Measurements from ENCODE around the gene SLC25A39. TPM values are rescaled to one million over a fixed set of nuclear protein-coding genes. Genes with fewer than 3 reads are reported as not detected.
A peak's percentile ranks its signal among the peaks of the same experiment; 100 is the strongest.
"Not testable (repeated sequence)": the region's sequence is repeated elsewhere in the genome, so short reads cannot be mapped to it uniquely, and the experiment has no call there.

SLC25A39 gene
- total and polyA plus RNA-seq, 5 experiments from 2014 or later = 94.9 to 176 (median 133) TPM

DNA sequence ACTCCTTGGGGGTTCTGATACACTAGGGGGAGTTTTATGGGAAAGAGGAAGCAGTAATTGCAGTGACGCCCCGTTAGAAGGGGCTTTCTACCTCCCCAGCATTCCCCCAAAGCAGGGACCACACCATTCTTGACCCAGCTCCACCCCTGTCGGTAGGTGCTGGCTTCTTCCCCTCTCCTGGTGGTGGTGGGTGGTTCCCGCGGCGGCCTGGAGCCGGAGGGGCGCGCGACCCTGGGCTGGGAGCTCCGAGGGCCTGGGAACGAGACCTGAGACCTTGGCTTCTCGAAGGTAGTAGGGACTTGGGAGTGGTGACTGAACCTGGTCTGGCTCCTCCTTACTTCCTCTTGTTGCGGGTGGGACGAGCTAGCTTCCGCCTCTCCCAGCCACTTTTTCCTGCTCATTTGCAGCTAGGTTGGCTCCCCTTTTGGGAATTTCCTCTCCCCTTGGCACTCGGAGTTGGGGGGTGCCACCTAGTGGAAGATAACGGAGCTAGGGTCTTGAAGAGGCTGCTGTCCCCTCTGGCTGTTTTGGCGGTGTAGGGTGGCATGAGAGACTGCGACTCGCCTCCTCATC is 20.9 kb upstream of the SLC25A39 start:
- peak overlapping the region; percentile 84 to 99 (median 94) for H3K4me3 Mint-ChIP-seq
- H3K9me3 Mint-ChIP-seq = no peaks in the 10 kb centered on the region
- H3K27ac Mint-ChIP-seq = peak overlapping the region in 9 of 10 donors; percentile 67 to 88 (median 82)
- DNase-seq (peak in 8 of 10 donors; percentile 31 to 76 (median 50)), ATAC-seq (peak; percentile 51 to 57)
- H3K36me3 Mint-ChIP-seq = no peaks in the 10 kb centered on the region
- POLR2A ChIA-PET = interaction anchor here (0.6 to 2.8 kb wide), 9 partner anchors 9 to 1009 kb away, joined by 3 to 24 read pairs (median 7); partner anchors contain the start of gene UBTF
- H3K27me3 Mint-ChIP-seq = peaks cover 0 to 3% (median 0%) of the 10 kb centered on the region in 5 donors
- H3K4me1 Mint-ChIP-seq = peaks cover 16 to 37% (median 23%) of the 10 kb centered on the region in 4 donors

DNA sequence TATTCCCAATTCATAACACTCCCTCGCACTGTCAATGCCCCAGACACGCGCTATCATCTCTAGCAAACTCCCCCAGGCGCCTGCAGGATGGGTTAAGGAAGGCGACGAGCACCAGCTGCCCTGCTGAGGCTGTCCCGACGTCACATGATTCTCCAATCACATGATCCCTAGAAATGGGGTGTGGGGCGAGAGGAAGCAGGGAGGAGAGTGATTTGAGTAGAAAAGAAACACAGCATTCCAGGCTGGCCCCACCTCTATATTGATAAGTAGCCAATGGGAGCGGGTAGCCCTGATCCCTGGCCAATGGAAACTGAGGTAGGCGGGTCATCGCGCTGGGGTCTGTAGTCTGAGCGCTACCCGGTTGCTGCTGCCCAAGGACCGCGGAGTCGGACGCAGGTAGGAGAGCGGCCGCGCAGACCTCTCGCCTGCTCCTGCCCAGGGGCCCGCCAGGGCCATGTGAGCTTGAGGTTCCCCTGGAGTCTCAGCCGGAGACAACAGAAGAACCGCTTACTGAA is 20.4 kb upstream of the SLC25A39 start, which contains the start of gene GRN:
Gene GRN (plus strand): TSS at position 364 of the 515 bp plus-strand sequence. CDS start 3,863 bp downstream, outside the sequence.
- Mint-ChIP-seq H3K27me3 (peaks cover 0 to 3% (median 0%) of the 10 kb centered on the region in 5 donors), H3K36me3 (no peaks in the 10 kb centered on the region), H3K4me1 (peaks cover 16 to 37% (median 23%) of the 10 kb centered on the region in 4 donors), H3K27ac (peak within 1 kb of the TSS in 9 of 10 donors; percentile 67 to 88 (median 82)), H3K9me3 (no peaks in the 10 kb centered on the region), H3K4me3 (peak within 1 kb of the TSS; percentile 84 to 99 (median 94))
- ATAC-seq (peak; percentile 98 to 99), DNase-seq (peak; percentile 68 to 90 (median 82))
- POLR2A ChIA-PET = interaction anchor here (0.6 to 2.8 kb wide), 8 partner anchors 9 to 1009 kb away, joined by 3 to 24 read pairs (median 8); partner anchors contain the start of gene UBTF

GRCh38 chr17:44343510-44344209 is 19.0 kb upstream of the SLC25A39 start:
- no peak for ATAC-seq
- H3K9me3 Mint-ChIP-seq = no peaks in the 10 kb centered on the region
- POLR2A ChIA-PET = interaction anchor here (0.5 to 2.8 kb wide), 3 partner anchors 123 to 851 kb away, joined by 3 to 24 read pairs (median 3); partner anchors contain the start of gene UBTF
- H3K27me3 Mint-ChIP-seq = peaks cover 0 to 3% (median 0%) of the 10 kb centered on the region in 5 donors
- H3K4me1 Mint-ChIP-seq = peaks cover 14 to 35% (median 22%) of the 10 kb centered on the region in 4 donors
- H3K36me3 Mint-ChIP-seq = no peaks in the 10 kb centered on the region
- H3K4me3 Mint-ChIP-seq = peak overlapping the region in 3 of 10 donors; percentile 2 to 21 (median 3)
- peak overlapping the region in 1 of 10 donors; percentile 61 for H3K27ac Mint-ChIP-seq
- DNase-seq = no peak

DNA sequence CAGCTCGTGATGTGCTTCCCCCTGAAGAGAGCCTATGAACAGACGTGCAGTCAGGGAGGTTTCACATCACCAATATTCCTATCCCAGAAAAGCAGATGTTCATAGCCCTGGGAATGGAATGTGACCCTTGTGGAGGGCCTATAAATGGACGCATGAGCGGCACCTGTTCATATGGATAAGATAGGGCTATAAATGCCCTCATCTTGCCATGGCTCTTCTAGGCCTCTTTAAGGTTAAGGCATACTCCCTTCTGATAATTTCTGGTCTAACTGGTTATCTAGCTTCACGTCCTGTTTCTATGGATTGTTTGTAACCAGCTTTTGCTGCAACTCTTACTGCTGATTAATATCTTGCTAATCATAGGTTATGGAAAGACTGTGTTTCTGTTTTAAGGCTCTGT is 15.9 kb upstream of the SLC25A39 start:
- Mint-ChIP-seq H3K4me1 (peaks cover 8 to 14% (median 10%) of the 10 kb centered on the region in 4 donors), H3K27ac (peak overlapping the region in 1 of 10 donors; percentile 33)
- H3K27me3 Mint-ChIP-seq, ATAC-seq, DNase-seq, POLR2A ChIA-PET, H3K9me3 Mint-ChIP-seq, H3K36me3 Mint-ChIP-seq, H3K4me3 Mint-ChIP-seq: not testable (repeated sequence)

- no peak overlapping the region for H3K4me3 Mint-ChIP-seq
- no peak overlapping the region for H3K27ac Mint-ChIP-seq
- DNase-seq (no peak), ATAC-seq (no peak)
- peaks cover 0 to 3% (median 0%) of the 10 kb centered on the region in 5 donors for H3K27me3 Mint-ChIP-seq
- H3K36me3 Mint-ChIP-seq = no peaks in the 10 kb centered on the region
- peaks cover 0 to 6% (median under 1%) of the 10 kb centered on the region in 4 donors for H3K4me1 Mint-ChIP-seq
- POLR2A ChIA-PET = interaction anchor here (0.8 to 1.3 kb wide), 4 partner anchors 12 to 152 kb away, joined by 3 to 4 read pairs (median 3); partner anchors contain the start of genes SLC25A39 and TMUB2
- H3K9me3 Mint-ChIP-seq = no peaks in the 10 kb centered on the region
Observed at GRCh38 chr17:44338702-44339101, 14.1 kb upstream of the SLC25A39 start.

DNA sequence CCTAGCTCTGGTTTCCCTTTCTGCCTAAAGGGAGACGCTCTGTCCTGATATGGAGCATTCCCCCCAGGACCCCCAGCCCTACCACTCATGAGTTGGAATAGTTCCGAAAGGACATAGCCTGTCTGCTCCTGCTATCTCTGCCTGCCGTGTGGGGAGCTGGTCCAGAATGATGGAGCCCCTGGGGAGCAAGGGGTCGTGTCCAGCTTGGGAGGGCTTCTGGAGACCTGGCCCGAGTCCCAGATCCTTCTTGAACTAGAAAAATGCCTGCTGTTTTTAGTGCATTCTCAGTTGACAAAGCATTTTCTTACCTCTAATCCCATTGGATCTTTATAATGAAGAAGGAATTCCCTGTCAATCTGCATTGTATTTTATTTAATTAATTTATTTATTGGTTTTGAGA is 11.3 kb upstream of the SLC25A39 start:
- ATAC-seq (no peak), DNase-seq (peak in 1 of 10 donors; percentile 52)
- Mint-ChIP-seq H3K27me3 (peaks cover 0 to 3% (median 0%) of the 10 kb centered on the region in 5 donors), H3K36me3 (no peaks in the 10 kb centered on the region), H3K4me3 (no peak overlapping the region), H3K9me3 (no peaks in the 10 kb centered on the region), H3K27ac (no peak overlapping the region), H3K4me1 (peaks cover 5 to 13% (median 6%) of the 10 kb centered on the region in 4 donors)
- POLR2A ChIA-PET = interaction anchor here (0.6 to 0.7 kb wide), 2 partner anchors 43 to 1712 kb away, joined by 3 to 4 read pairs; no protein-coding TSS in a partner anchor

DNA sequence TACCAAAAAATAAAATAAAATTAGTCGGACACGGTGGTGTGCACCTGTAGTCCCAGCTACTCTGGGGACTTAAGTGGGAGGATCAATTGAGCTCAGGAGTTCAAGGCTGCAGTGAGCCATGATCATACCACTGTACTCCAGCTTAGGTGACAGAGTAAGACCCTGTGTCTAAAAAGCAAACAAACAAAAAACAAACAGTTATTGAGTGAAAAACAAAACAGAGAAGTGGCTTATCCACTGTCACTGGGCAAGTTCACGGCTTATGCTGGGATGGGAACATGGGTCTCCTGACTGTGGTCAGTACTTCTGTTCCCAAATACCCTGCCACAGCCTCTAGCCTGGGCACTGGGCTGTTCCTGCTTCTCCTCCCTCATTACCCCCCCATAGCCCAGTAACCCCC is 10.9 kb upstream of the SLC25A39 start:
- H3K4me1 Mint-ChIP-seq = peaks cover 5 to 13% (median 8%) of the 10 kb centered on the region in 4 donors
- POLR2A ChIA-PET = interaction anchor here (0.6 to 1.7 kb wide), 3 partner anchors 42 to 1712 kb away, joined by 3 to 6 read pairs (median 4); no protein-coding TSS in a partner anchor
- no peak overlapping the region for H3K4me3 Mint-ChIP-seq
- H3K27me3 Mint-ChIP-seq = peaks cover 0 to 3% (median 0%) of the 10 kb centered on the region in 5 donors
- no peak for ATAC-seq
- no peak overlapping the region for H3K27ac Mint-ChIP-seq
- no peaks in the 10 kb centered on the region for H3K9me3 Mint-ChIP-seq
- no peak for DNase-seq
- no peaks in the 10 kb centered on the region for H3K36me3 Mint-ChIP-seq

GRCh38 chr17:44334727-44335126 is 10.1 kb upstream of the SLC25A39 start:
- H3K36me3 Mint-ChIP-seq = no peaks in the 10 kb centered on the region
- DNase-seq (peak in 1 of 10 donors; percentile 18), ATAC-seq (no peak)
- POLR2A ChIA-PET = interaction anchor here (0.7 to 1.7 kb wide), 2 partner anchors 113 to 916 kb away, joined by 4 to 6 read pairs; no protein-coding TSS in a partner anchor
- H3K9me3 Mint-ChIP-seq = no peaks in the 10 kb centered on the region
- peaks cover 5 to 13% (median 8%) of the 10 kb centered on the region in 4 donors for H3K4me1 Mint-ChIP-seq
- H3K27me3 Mint-ChIP-seq = peaks cover 0 to 3% (median 0%) of the 10 kb centered on the region in 5 donors
- H3K4me3 Mint-ChIP-seq = no peak overlapping the region
- peak overlapping the region in 1 of 10 donors; percentile 63 for H3K27ac Mint-ChIP-seq

- Mint-ChIP-seq H3K36me3 (no peaks in the 10 kb centered on the region), H3K27me3 (peaks cover 0 to 3% (median 0%) of the 10 kb centered on the region in 5 donors), H3K4me1 (peaks cover 5 to 13% (median 8%) of the 10 kb centered on the region in 4 donors), H3K27ac (peak overlapping the region in 1 of 10 donors; percentile 63), H3K4me3 (no peak overlapping the region), H3K9me3 (no peaks in the 10 kb centered on the region)
- DNase-seq (peak in 1 of 10 donors; percentile 30), ATAC-seq (no peak)
- POLR2A ChIA-PET = interaction anchor here (1.7 kb wide), 1 partner anchor 113 kb away, joined by 6 read pairs; no protein-coding TSS in a partner anchor
Observed at GRCh38 chr17:44334315-44334714, 9.7 kb upstream of the SLC25A39 start.

GRCh38 chr17:44333371-44333770 is 8.7 kb upstream of the SLC25A39 start:
- DNase-seq = peak in 1 of 10 donors; percentile 16
- ATAC-seq = no peak
- POLR2A ChIA-PET = interaction anchor here (1.1 to 4.1 kb wide), 2 partner anchors 113 to 122 kb away, joined by 3 to 34 read pairs; no protein-coding TSS in a partner anchor
- Mint-ChIP-seq H3K27me3 (peaks cover 0 to 3% (median 0%) of the 10 kb centered on the region in 5 donors), H3K9me3 (no peaks in the 10 kb centered on the region), H3K27ac (no peak overlapping the region), H3K4me3 (no peak overlapping the region), H3K36me3 (no peaks in the 10 kb centered on the region), H3K4me1 (peaks cover 5 to 13% (median 8%) of the 10 kb centered on the region in 4 donors)

- H3K4me3 Mint-ChIP-seq = no peak overlapping the region
- DNase-seq (peak in 9 of 10 donors; percentile 56 to 86 (median 74)), ATAC-seq (peak; percentile 27 to 46)
- POLR2A ChIA-PET = interaction anchor here (0.6 to 4.1 kb wide), 11 partner anchors 24 to 240 kb away, joined by 3 to 34 read pairs (median 5); partner anchors contain the start of genes TMUB2 and UBTF
- H3K36me3 Mint-ChIP-seq = no peaks in the 10 kb centered on the region
- no peaks in the 10 kb centered on the region for H3K9me3 Mint-ChIP-seq
- no peaks in the 10 kb centered on the region for H3K27me3 Mint-ChIP-seq
- H3K4me1 Mint-ChIP-seq = peaks cover 7 to 17% (median 12%) of the 10 kb centered on the region in 4 donors
- H3K27ac Mint-ChIP-seq = peak overlapping the region in 4 of 10 donors; percentile 29 to 69 (median 42)
Observed at GRCh38 chr17:44331249-44331760, 6.7 kb upstream of the SLC25A39 start.

Data from naive thymus-derived CD8-positive, alpha-beta T cell (primary cell).